Measurements from ENCODE around the gene CLASRP.

CLASRP gene

GRCh38 chr19:45001087-45001739 is 37.6 kb upstream of the CLASRP start, which contains the start of gene RELB:
Gene RELB, plus strand, starts transcription at chr19:45001464. Its CDS starts 116 bp downstream, at chr19:45001580.
- Histone ChIP-seq H3K9me3 (ENCODE audit: insufficient read depth, low read length) (no peaks in the 10 kb centered on the region), H3K4me2 (ENCODE audit: low read length) (peak within 1 kb of the TSS; percentile 89), H3K27me3 (ENCODE audit: low read depth, low read length) (no peaks in the 10 kb centered on the region), H3K9ac (ENCODE audit: low read length) (peak within 1 kb of the TSS; percentile 99), H4K20me1 (ENCODE audit: insufficient read depth, low read length) (peaks cover 13% of the 10 kb centered on the region), H3K27ac (ENCODE audit: low read length) (peak within 1 kb of the TSS; percentile 93), H3K4me1 (ENCODE audit: low read length) (peaks cover 10% of the 10 kb centered on the region), H3K36me3 (replicated peaks; ENCODE audit: low read depth, low read length) (peaks cover 24% of the 10 kb centered on the region), H2AFZ (ENCODE audit: low read depth, low read length) (peak within 1 kb of the TSS; percentile 75; the same call in 1 of the 2 replicates), H3K79me2 (ENCODE audit: low read length) (peaks cover 38% of the 10 kb centered on the region), H3K4me3 (ENCODE audit: low read length) (peak within 1 kb of the TSS; percentile 91)
- TF ChIP-seq EZH2phosphoT487 (IDR thresholded peaks at IDR 0.05; ENCODE audit: low read depth), result no peak
- no peak for TF ChIP-seq CTCF (IDR thresholded peaks at IDR 0.05; ENCODE audit: low read depth, low read length)

DNA sequence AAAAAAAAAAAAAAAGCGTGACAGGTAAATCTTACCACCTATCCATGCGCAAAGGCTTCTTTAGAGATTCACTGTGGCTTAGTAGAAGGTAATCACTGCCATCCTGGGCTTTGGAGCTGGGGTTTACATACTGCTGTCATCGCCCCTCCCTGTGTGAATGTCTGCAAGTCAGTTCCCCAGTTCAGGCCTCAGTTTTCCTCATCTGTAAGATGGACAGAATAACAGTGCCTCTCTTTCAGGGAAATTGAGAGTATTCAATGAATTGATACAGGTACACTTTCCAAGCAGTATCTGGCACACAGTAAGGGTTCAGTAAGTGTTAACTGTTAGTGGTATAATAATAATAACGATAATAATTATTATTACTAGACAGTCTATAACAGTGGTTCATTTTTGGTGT is 35.4 kb upstream of the CLASRP start:
- H4K20me1 ChIP-seq (ENCODE audit: insufficient read depth, low read length), result peaks cover 18% of the 10 kb centered on the region
- no peak overlapping the region for H3K27ac ChIP-seq (ENCODE audit: low read length)
- peaks cover 38% of the 10 kb centered on the region for H3K36me3 ChIP-seq (replicated peaks; ENCODE audit: low read depth, low read length)
- TF ChIP-seq EZH2phosphoT487 (IDR thresholded peaks at IDR 0.05; ENCODE audit: low read depth), result no peak
- H3K27me3 ChIP-seq (ENCODE audit: low read depth, low read length), result no peaks in the 10 kb centered on the region
- H3K4me2 ChIP-seq (ENCODE audit: low read length), result no peak overlapping the region
- peaks cover 15% of the 10 kb centered on the region for H3K4me1 ChIP-seq (ENCODE audit: low read length)
- H3K9ac ChIP-seq (ENCODE audit: low read length), result no peak overlapping the region
- no peaks in the 10 kb centered on the region for H3K9me3 ChIP-seq (ENCODE audit: insufficient read depth, low read length)
- no peak overlapping the region for H3K4me3 ChIP-seq (ENCODE audit: low read length)
- H3K79me2 ChIP-seq (ENCODE audit: low read length), result peaks cover 51% of the 10 kb centered on the region
- H2AFZ ChIP-seq (ENCODE audit: low read depth, low read length), result no peak overlapping the region

DNA sequence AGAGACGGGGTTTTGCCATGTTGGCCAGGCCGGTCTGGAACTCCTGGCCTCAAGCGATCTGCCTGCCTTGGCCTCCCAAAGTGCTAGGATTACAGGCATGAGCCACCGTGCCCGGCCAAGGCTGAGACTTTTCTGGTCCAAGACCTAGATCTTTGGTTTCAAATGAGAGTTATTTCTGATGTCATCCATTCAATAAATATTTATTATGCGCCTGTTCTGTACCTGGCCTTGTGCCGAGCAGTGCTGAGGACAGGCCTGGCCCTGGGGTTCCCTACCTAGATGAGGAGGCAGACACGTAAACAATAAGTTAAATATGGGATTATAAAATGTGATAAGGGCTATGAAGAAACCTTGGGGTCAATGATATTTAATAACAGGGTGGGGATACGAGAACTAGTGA is 33.1 kb upstream of the CLASRP start:
- no peaks in the 10 kb centered on the region for H3K27me3 ChIP-seq (ENCODE audit: low read depth, low read length)
- H2AFZ ChIP-seq (ENCODE audit: low read depth, low read length), result no peak overlapping the region
- H3K4me3 ChIP-seq (ENCODE audit: low read length), result no peak overlapping the region
- H3K9me3 ChIP-seq (ENCODE audit: insufficient read depth, low read length), result no peaks in the 10 kb centered on the region
- H3K9ac ChIP-seq (ENCODE audit: low read length), result no peak overlapping the region
- peaks cover 18% of the 10 kb centered on the region for H4K20me1 ChIP-seq (ENCODE audit: insufficient read depth, low read length)
- no peak for TF ChIP-seq CTCF (IDR thresholded peaks at IDR 0.05; ENCODE audit: low read depth, low read length)
- no peak for TF ChIP-seq EZH2phosphoT487 (IDR thresholded peaks at IDR 0.05; ENCODE audit: low read depth)
- H3K27ac ChIP-seq (ENCODE audit: low read length), result no peak overlapping the region
- peaks cover 13% of the 10 kb centered on the region for H3K4me1 ChIP-seq (ENCODE audit: low read length)
- H3K4me2 ChIP-seq (ENCODE audit: low read length), result no peak overlapping the region
- H3K79me2 ChIP-seq (ENCODE audit: low read length), result peaks cover 55% of the 10 kb centered on the region
- peaks cover 47% of the 10 kb centered on the region for H3K36me3 ChIP-seq (replicated peaks; ENCODE audit: low read depth, low read length)

DNA sequence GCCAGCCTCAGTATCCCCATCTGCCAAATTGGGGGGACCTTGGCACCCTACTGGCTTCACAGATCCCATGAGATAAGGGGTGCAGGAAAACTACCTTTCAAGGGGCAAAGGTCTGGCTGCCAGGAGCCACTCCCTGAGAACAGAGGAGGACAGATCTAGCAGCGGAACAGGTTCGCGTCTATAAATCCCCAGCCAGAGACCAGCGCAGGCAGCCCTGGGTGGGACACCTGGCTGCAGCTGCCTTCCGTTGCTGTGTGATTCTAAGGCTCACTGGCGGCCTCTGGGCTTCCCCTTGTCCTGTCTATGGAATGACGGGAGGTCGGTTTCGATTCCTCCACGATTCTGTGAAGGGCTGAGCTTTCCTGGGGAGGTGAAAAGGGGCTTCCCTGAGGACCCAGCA is 30.3 kb upstream of the CLASRP start:
- H3K36me3 ChIP-seq (replicated peaks; ENCODE audit: low read depth, low read length), result peaks cover 46% of the 10 kb centered on the region
- TF ChIP-seq EZH2phosphoT487 (IDR thresholded peaks at IDR 0.05; ENCODE audit: low read depth) (no peak), CTCF (IDR thresholded peaks at IDR 0.05; ENCODE audit: low read depth, low read length) (no peak)
- no peak overlapping the region for H3K27ac ChIP-seq (ENCODE audit: low read length)

More for the DNA sequence above, 30.3 kb upstream of the CLASRP start:
- peaks cover 5% of the 10 kb centered on the region for H3K4me1 ChIP-seq (ENCODE audit: low read length)
- no peak overlapping the region for H2AFZ ChIP-seq (ENCODE audit: low read depth, low read length)
- no peak overlapping the region for H3K4me3 ChIP-seq (ENCODE audit: low read length)
- peaks cover 41% of the 10 kb centered on the region for H3K79me2 ChIP-seq (ENCODE audit: low read length)
- H3K9ac ChIP-seq (ENCODE audit: low read length), result no peak overlapping the region
- H3K27me3 ChIP-seq (ENCODE audit: low read depth, low read length), result no peaks in the 10 kb centered on the region
- H4K20me1 ChIP-seq (ENCODE audit: insufficient read depth, low read length), result peaks cover 6% of the 10 kb centered on the region
- H3K4me2 ChIP-seq (ENCODE audit: low read length), result no peak overlapping the region
- H3K9me3 ChIP-seq (ENCODE audit: insufficient read depth, low read length), result no peaks in the 10 kb centered on the region
